Progenitor cell of endocrine pancreas (in vitro differentiated cells): ENCODE data around the gene NEK2. TPM values are rescaled to one million over a fixed set of nuclear protein-coding genes. Genes with fewer than 3 reads are reported as not detected.
A peak's percentile ranks its signal among the peaks of the same experiment; 100 is the strongest.
"Not testable (repeated sequence)": the region's sequence is repeated elsewhere in the genome, so short reads cannot be mapped to it uniquely, and the experiment has no call there.

Experiments used
- DNase-seq: peaks from one replicate; pipeline ENCODE4 v3.0.0; 2021; ENCODE audit warnings: low spot score; ENCODE audit not compliant: unreplicated experiment
- H3K27ac Mint-ChIP-seq: 2 replicates; pipeline ENCODE4 v1.8.0; 2021; ENCODE audit warnings: mild to moderate bottlenecking, moderate library complexity, mixed read lengths
- H3K27me3 Mint-ChIP-seq: 2 replicates; pipeline ENCODE4 v1.8.0; 2021; ENCODE audit warnings: mixed read lengths
- H3K36me3 Mint-ChIP-seq: 2 replicates; pipeline ENCODE4 v1.8.0; 2022; ENCODE audit warnings: mixed read lengths; ENCODE audit not compliant: insufficient read depth
- H3K4me1 Mint-ChIP-seq: 2 replicates; pipeline ENCODE4 v1.8.0; 2021; ENCODE audit warnings: low read depth, mixed read lengths
- H3K4me3 Mint-ChIP-seq: 2 replicates; pipeline ENCODE4 v1.8.0; 2021; ENCODE audit warnings: low read depth, mild to moderate bottlenecking, moderate library complexity, mixed read lengths
- H3K9me3 Mint-ChIP-seq: 2 replicates; pipeline ENCODE4 v1.8.0; 2021; ENCODE audit warnings: low read depth, mixed read lengths
- CTCF ChIP-seq: fragments of 200-600 bp; sonication (generic); IDR thresholded peaks from one replicate; pipeline ENCODE4 v1.5.0; 2021; ENCODE audit warnings: antibody characterized with exemption, mild to moderate bottlenecking; ENCODE audit not compliant: unreplicated experiment
- total RNA-seq: library from RNA; stranded (reverse); gene quantifications from 2 replicates; pipeline ENCODE4 v1.2.1, GENCODE V29; 2021

NEK2 gene
- total RNA-seq, 1 donor from 2014 or later, result 20.8 TPM

DNA sequence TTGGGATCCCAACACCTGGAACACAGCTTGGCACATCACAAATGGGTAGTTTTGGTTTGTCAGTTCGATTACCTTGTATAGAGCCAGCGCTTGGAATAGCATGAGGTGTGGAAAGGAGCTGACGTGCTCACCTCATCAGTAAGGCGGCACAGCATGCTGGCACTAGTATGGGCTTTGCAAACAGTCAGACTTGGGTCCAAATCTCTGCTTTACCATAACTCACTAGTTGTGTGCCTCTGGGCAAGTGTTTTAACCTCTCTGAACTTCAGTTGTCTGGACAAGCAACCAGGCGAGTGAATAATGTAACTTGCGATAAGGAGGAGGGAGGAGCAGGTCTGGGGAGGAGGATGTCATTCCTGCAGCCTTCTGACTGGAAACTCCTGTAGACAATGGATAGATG, 26.3 kb upstream of the NEK2 start:
- no peaks in the 10 kb centered on the region for H3K9me3 Mint-ChIP-seq
- peaks cover 21% of the 10 kb centered on the region for H3K27me3 Mint-ChIP-seq
- H3K36me3 Mint-ChIP-seq, result no peaks in the 10 kb centered on the region
- H3K27ac Mint-ChIP-seq, result no peak overlapping the region
- DNase-seq, result no peak
- TF ChIP-seq CTCF, result no peak
- no peak overlapping the region for H3K4me3 Mint-ChIP-seq
- no peaks in the 10 kb centered on the region for H3K4me1 Mint-ChIP-seq

GRCh38 chr1:211699059-211699458, 23.6 kb upstream of the NEK2 start:
- DNase-seq, result no peak
- H3K27ac Mint-ChIP-seq, result peak overlapping the region; percentile 33
- H3K9me3 Mint-ChIP-seq, result peaks cover 3% of the 10 kb centered on the region
- TF ChIP-seq CTCF, result no peak
- no peaks in the 10 kb centered on the region for H3K36me3 Mint-ChIP-seq
- no peaks in the 10 kb centered on the region for H3K4me1 Mint-ChIP-seq
- H3K27me3 Mint-ChIP-seq, result peaks cover 21% of the 10 kb centered on the region
- H3K4me3 Mint-ChIP-seq, result peak overlapping the region; percentile 66

DNA sequence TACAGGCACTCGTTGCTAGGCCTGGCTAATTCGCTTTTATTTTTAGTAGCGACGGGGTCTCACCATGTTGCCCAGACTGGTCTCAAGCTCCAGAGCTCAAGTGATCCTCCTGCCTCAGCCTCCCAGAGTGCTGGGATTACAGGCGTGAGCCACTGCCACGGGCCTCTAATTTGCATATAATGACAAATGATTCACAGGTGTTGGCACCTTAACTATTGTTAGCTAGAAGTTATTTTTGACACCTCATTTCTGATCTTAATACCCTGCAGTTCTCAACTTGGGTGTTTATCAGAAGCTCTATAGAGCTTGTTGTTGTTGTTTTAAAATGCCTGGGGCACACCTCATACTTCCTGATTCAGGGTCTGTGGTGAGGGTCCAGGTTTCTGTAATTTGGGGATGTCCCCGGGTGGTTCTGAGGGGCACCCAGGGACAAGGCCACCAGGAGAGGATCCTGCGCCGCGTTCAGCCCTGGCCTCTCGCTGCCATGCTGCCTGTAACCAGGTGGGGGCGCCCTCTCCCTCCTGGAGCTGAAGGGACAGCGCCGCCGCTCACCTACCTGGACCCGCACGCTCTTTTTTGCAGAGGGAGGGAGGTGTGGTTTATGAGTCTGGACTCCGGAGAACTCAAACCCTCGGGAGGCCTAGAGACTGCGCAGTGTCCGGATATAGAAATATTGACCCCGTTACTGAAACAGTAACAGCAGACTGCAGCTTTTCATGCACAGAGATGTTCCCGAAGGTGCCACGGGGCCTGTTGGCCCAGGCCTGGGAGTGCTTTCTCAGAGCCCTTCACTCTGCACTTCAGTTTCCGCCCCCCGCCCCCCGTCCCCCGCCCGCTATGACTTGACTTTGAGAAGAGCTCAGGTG, 23.0 kb upstream of the NEK2 start:
- peak; percentile 88 for DNase-seq
- TF ChIP-seq CTCF, result peak; percentile 99
- Mint-ChIP-seq H3K27ac (peak overlapping the region; percentile 33), H3K4me1 (no peaks in the 10 kb centered on the region), H3K36me3 (no peaks in the 10 kb centered on the region), H3K4me3 (peak overlapping the region; percentile 66), H3K9me3 (peaks cover 9% of the 10 kb centered on the region), H3K27me3 (peaks cover 20% of the 10 kb centered on the region)

GRCh38 chr1:211697356-211697755, 21.9 kb upstream of the NEK2 start:
- H3K27me3 Mint-ChIP-seq, result peaks cover 18% of the 10 kb centered on the region
- TF ChIP-seq CTCF, result no peak
- no peaks in the 10 kb centered on the region for H3K36me3 Mint-ChIP-seq
- no peak overlapping the region for H3K4me3 Mint-ChIP-seq
- H3K27ac Mint-ChIP-seq, result no peak overlapping the region
- peaks cover 10% of the 10 kb centered on the region for H3K9me3 Mint-ChIP-seq
- H3K4me1 Mint-ChIP-seq, result no peaks in the 10 kb centered on the region
- no peak for DNase-seq

- peaks cover 10% of the 10 kb centered on the region for H3K9me3 Mint-ChIP-seq
Measured at GRCh38 chr1:211695135-211695816, 19.9 kb upstream of the NEK2 start.

GRCh38 chr1:211693911-211694310, 18.5 kb upstream of the NEK2 start:
- not testable (repeated sequence) for H3K4me3 Mint-ChIP-seq, H3K4me1 Mint-ChIP-seq, H3K9me3 Mint-ChIP-seq, DNase-seq, H3K27ac Mint-ChIP-seq, H3K36me3 Mint-ChIP-seq, H3K27me3 Mint-ChIP-seq

More at GRCh38 chr1:211695135-211695816, 19.9 kb upstream of the NEK2 start:
- Mint-ChIP-seq H3K36me3 (no peaks in the 10 kb centered on the region), H3K4me3 (no peak overlapping the region), H3K27me3 (peaks cover 8% of the 10 kb centered on the region), H3K4me1 (no peaks in the 10 kb centered on the region), H3K27ac (no peak overlapping the region)
- no peak for TF ChIP-seq CTCF
- DNase-seq, result no peak
